HG03571 (cell line): ENCODE data around the gene CRKL.
"Not testable (repeated sequence)": the region's sequence is repeated elsewhere in the genome, so short reads cannot be mapped to it uniquely, and the experiment has no call there.

ENCODE experiments used
- ATAC-seq: cut with Tn5 transposase; IDR thresholded peaks from one replicate; pipeline ENCODE4 v1.9.1; 2021; ENCODE audit not compliant: unreplicated experiment

The CRKL gene

GRCh38 chr22:20901093-20902033, 15.8 kb upstream of the CRKL start:
- not testable (repeated sequence) for ATAC-seq

DNA sequence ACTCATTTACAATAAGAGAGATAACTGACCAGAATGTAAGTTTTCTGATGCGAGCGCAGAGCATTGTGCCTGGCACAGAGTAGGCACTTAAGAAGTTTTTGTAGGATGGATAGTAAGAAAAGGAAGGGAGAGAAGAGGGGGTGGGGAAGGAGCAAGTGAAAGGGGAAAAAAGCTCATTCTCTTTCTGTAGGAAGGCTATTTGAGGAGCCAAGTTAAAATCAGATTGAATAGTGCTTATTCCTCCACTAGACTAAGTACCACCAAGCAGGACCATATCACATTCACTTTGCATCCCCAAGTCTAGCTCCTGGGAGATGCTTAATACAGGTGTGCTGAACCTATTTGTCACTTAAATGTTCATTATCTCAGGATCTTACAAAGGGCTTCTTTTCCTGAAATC, 14.1 kb upstream of the CRKL start:
- ATAC-seq, result no peak

DNA sequence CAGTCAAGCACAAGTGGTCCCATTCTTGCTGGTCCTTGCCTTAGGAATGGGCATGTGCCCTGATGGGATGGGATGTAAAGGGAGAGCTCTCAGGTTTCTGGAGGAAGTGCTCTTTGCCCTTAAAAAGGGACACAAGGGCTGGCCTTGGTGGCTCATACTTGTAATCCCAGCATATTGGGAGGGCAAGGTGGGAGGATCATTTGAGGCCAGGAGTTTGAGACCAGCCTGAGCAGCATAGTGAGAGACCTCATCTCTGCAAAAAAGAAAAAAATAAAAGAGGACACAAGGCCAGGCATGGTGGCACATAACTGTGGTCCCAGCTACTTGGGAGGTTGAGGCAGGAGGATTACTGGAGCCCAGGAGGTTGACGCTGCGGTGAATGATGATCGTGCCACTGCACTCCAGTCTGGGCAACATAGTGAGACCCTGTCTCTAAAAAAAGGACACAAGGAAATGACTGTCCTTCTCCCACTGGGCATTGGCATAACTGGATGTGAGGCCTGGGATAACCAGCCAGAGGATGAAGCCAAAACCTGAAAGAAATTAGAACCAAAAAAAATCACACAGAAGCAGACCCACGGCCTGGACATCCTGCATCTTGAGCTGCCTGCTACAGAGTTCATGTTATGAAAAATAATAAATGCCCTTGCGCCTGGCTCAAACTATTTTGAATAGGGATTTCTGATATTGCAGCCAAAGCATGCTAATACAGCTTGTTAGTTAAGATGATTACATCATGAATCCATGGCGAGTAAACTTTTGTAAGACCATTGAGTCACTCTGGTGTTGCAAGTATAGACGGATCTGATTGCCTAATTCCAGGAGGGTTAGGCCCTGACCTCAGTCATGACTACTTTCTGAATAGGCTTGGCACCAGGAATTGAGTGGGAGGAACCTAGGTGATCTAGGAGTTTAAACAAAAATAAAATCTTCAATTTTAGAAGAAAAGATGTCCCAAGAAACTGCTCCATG, 12.9 kb upstream of the CRKL start:
- ATAC-seq, result no peak

DNA sequence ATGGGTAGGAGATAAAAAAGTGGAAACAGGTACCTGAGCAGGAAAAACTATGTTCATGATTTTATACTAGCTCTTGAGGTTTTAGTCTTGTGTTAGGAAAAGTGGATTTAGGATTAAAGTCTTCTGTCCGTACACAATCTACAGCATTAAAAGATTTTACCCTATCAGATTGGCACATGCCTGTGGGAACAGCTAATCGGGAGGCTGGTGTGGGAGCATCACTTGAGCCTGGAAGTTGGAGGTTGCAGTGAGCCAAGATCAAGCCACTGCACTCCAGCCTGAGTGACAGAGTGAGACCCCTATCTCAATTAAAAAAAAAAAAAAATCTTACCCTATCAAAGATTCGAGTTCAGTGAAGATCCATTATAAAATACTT, 12.2 kb upstream of the CRKL start:
- no peak for ATAC-seq

GRCh38 chr22:20905415-20906386, 11.5 kb upstream of the CRKL start:
- no peak for ATAC-seq

DNA sequence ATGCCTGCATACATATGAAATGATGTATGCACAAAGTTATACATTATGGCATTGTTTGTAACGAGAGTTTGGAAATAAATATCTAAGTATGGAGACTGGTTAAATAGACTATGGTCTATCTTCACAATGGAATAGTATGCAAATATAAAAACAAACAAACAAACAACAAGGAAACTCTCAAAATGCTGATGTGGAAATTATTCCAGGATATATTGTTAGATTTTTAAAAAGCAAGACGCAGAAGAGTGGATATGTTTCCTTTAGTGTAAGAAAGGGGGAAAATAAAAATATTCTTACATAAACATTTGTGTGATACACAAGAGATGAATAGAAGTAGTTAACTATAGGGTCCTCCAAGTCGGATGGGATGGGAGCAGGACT, 10.8 kb upstream of the CRKL start:
- no peak for ATAC-seq

DNA sequence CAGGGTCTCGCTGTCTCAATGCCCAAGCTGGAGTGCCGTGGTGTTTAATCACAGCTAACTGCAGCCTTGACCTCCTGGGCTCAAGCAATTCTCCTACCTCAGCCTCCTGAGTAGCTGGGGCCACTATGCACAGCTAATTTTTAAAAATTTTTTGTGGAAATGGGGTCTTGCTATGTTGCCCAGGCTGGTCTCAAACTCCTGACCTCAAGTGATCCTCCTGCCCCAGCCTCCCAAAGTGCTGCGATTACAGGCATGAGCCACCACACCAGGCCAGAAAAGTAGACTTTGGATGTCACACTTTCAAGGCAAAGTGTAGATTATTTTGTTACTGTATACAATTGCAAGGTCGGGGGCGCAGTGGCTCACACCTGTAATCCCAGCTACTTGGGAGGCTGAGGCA, 8.5 kb upstream of the CRKL start:
- ATAC-seq, result not testable (repeated sequence)

GRCh38 chr22:20909543-20910303, 7.5 kb upstream of the CRKL start:
- no peak for ATAC-seq

DNA sequence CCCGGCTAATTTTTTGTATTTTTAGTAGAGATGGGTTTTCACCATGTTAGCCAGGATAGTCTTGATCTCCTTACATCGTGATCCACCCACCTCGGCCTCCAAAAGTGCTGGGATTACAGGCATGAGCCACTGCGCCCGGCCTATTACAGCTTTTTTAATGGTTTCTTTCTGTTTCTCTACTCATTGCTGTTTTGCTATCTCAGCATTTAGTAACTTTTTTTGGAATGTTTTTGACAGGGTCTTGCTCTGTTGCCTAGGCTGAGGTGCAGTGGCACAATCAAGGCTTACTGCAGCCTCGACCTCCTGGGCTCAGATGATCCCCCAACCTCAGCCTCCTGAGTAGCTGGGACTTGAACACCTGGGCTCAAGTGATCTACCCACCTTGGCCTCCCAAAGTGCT, 4.7 kb upstream of the CRKL start:
- ATAC-seq, result no peak

DNA sequence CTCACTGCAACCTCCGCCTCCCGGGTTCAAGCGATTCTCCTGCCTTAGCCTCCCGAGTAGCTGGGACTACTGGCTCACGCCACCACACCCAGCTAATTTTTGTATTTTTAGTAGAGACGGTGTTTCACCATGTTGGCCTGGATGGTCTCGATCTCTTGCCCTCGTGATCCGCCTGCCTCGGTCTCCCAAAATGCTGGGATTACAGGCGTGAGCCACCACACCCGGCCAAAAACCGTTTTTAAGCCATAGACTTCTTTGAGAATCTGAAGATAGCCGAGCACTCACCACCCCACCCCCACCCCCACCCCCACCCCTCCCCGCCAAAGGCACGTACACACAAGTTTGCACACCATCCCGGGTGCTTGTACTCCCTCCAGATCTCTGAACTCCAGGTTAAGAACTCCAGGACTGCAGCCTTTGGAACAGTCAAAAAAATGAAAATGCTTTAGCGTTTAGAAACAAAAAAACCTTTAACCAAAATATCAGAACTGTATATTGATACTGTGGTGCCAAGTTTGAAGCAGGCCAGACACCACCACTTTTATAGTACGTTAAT, 1.5 kb downstream of the CRKL start:
- ATAC-seq, result no peak

DNA sequence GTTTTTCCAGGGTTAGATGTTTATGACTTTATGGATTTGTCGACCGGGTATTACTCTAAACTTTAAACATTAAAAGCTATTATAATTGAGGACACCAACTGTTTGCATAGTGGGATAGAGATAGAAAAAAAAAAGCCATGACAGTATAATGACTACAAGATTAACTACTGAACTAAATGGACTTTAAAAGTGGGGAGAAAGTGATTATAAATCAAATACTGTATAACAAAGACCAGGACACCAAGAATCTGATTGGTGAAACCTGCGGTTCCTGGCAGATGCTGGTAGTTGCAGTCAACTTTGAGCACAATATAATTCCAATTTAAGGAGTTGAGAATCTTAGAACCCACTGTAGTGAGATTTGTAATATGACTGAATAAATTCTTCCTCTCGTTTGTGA, 2.5 kb downstream of the CRKL start:
- no peak for ATAC-seq

DNA sequence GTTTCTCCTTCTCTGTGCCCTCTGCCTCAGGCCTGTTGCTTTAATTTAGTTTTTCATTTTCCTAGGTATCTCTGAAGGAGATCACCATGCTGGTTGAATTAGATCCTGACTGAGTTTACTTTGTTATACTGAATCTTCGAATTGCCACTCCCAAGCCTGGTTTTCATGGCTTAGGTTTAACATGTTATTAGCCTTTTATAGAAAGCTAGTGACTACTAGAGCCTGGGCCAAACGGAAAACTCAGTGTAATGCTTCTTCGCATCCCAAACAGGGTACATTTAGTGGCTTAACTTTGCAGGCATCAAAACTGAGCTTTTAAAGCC, 3.6 kb downstream of the CRKL start:
- ATAC-seq, result no peak

DNA sequence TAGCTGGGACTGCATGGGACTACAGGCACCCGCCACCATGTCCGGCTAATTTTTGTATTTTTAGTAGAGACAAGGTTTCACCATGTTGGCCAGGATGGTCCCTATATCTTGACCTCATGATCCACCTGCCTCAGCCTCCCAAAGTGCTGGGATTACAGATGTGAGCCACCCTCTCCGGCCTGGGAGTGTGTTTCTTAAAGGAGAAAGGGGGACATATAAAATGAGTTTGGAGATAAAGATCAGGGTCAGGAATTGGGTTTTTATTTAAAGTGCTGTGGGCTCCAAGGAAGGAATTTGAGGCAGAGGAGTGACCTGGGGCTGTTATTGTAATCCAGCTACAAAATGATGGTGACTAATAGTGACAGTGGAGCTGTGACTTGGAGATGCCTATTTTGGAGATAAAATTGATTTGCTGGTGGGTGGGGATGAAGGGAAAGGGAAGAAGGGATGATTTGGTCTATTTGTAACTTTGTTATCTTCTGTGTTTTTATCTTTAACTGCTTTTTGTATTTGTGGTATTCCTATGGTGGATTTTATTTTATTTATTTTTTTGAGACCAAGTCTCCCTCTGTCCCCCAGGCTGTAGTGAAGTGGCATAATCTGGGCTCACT, 5.0 kb downstream of the CRKL start:
- ATAC-seq, result no peak

- no peak for ATAC-seq
These were observed 9.0 kb downstream of the CRKL start for GRCh38 chr22:20926243-20926642.

- no peak for ATAC-seq
These were observed 10.8 kb downstream of the CRKL start for GRCh38 chr22:20927940-20928572.

DNA sequence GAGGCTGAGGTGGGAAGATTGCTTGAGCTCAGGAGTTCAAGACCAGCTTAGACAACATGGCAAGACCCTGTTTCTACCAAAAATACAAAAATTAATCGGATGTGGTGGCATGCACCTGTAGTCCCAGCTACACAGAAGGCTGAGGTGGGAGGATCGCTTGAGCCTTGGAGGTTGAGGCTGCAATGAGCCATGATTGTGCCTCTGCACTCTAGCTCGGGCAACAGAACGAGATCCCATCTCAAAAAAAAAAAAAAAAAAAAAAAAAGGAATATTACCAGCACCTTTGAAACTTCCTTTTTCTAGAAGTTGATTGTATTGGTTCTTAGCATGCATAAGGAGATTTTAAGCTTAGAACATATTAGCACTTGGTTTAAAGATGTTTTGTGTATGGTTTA, 11.4 kb downstream of the CRKL start:
- no peak for ATAC-seq

DNA sequence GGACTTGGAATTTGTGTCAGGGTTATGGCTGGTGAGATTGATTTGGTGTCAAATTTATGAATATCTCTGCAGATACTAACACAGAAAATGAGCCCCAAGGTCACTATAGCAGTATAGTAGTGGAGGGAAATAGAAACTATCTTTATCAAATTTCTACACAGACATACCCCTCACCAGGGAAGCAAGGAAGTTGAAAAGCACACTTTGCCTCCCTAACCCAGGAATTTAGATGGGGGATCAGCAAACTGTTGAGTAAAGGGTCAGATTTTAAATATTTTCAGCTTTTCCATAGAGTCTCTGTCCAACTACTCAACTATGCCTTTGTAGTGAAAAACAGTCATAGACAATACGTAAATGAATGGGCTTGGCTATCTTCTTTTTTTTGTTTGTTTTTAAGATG, 12.8 kb downstream of the CRKL start:
- no peak for ATAC-seq

DNA sequence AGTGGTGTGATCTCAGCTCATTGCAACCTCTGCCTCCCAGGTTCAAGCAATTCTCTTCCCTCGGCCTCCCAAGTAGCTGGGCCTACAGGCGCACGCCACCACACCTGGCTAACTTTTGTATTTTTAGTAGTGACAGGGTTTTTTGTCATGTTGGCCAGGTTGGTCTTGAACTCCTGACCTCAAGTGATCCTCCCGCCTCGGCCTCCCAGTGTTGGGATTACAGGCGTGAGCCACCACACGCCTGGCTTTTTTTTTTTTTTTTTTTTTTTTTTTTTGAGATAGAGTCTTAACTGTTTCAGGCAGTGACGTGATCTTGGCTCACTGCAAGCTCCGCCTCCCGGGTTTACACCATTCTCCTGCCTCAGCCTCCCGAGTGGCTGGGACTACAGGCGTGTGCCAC, 13.2 kb downstream of the CRKL start:
- not testable (repeated sequence) for ATAC-seq

DNA sequence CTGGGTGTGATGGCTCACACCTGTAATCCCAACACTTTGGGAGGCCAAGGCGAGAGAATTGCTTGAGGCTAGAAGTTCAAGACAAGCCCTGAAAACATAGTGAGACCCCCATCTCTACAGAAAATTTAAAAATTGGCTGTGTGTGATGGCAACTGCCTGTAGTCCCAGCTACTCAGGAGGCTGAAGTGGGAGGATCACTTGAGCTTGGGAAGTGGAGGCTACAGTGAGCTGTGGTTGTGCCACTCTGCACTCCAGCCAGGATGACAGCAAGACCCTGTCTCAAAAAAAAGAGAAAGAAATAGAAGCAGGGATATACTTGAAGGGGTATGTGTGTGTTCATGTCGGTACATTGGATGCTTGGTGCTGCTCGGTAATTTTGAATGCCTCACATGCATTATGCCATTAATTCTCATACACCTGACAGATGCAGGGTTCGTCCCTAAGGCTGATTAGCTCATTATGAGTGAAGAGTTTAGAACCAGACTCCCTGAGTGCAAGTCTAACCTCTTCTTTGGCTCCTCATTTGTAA, 14.0 kb downstream of the CRKL start:
- ATAC-seq, result no peak
